Fibroblast of mammary gland (primary cell): ENCODE results near the gene ZGPAT.

Source experiments
- DNase-seq: peaks from one replicate; pipeline ENCODE4 v3.0.0-alpha.2; 2010; ENCODE audit warnings: low read depth
- H3K4me3 ChIP-seq: 2 replicates; pipeline ENCODE4 v1.5.1; 2011; ENCODE audit warnings: low read depth, mild to moderate bottlenecking, low read length, moderate library complexity; ENCODE audit not compliant: control insufficient read depth
- TF ChIP-seq, protein P1 (sequence below): conservative IDR thresholded peaks from 2 replicates; pipeline ENCODE4 v1.5.1; 2011; ENCODE audit warnings: low read depth, low read length, inconsistent platforms; ENCODE audit not compliant: control insufficient read depth, insufficient read depth

ZGPAT gene

DNA sequence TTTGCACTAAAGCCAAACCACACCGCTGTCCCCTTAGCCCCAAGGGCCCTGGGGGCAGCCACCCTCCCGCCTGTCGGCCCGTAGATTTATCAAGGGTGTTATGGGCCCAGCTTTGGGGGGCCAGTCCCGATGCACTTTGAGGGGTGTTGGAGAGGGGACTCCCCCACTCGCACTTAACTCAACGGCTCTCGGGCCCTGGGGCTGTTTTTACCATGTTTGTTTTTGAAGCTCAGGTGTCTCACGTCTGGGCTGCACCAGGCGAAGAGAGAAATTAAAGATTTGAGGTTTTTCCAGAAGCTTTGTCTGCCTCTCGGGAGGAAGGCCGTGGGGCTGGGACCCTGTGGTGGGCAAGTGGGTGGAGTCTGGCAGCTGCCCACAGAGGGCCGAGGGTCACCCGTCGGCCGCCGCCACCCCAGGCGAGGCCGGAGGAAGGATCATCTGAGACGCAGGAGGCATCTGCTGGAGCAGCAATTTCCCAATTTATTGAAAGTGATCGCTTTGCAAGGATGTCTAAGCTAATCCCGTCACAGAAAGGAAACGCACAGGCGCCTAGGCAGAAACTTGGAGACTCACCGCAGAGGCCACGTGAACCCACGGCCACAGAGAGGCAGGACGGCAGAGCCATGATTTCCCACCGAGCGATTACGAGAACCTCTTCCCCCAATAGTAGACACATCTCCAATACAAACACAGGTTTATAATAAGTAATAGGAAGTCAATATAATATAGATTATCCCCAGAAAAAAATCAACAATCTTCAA is 35.6 kb downstream of the ZGPAT start:
- TF ChIP-seq, protein P1, sequence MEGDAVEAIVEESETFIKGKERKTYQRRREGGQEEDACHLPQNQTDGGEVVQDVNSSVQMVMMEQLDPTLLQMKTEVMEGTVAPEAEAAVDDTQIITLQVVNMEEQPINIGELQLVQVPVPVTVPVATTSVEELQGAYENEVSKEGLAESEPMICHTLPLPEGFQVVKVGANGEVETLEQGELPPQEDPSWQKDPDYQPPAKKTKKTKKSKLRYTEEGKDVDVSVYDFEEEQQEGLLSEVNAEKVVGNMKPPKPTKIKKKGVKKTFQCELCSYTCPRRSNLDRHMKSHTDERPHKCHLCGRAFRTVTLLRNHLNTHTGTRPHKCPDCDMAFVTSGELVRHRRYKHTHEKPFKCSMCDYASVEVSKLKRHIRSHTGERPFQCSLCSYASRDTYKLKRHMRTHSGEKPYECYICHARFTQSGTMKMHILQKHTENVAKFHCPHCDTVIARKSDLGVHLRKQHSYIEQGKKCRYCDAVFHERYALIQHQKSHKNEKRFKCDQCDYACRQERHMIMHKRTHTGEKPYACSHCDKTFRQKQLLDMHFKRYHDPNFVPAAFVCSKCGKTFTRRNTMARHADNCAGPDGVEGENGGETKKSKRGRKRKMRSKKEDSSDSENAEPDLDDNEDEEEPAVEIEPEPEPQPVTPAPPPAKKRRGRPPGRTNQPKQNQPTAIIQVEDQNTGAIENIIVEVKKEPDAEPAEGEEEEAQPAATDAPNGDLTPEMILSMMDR: no peak
- no peak for DNase-seq

DNA sequence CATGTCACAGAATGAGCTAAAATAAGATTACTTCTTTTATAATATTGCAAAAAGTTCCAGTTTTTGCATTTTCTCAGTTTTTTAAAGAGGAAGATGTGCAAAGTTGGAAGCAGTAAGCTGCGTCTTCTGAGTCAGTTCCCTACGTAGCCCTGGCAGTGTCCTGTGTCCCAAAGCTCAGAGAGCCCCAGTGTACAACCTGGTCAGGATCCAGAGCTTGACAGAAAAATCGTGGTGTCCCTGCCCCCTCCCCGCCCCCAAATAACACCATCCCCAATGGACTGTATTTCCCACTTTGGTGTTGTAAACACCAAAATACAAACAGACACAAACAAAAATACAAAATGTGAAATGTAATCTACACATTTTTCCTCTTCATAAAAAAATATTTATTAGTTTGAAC is 36.3 kb downstream of the ZGPAT start:
- DNase-seq: no peak
- TF ChIP-seq, protein P1: no peak
- no peak overlapping the region for H3K4me3 ChIP-seq

More for the DNA sequence above, 35.6 kb downstream of the ZGPAT start:
- no peak overlapping the region for H3K4me3 ChIP-seq

DNA sequence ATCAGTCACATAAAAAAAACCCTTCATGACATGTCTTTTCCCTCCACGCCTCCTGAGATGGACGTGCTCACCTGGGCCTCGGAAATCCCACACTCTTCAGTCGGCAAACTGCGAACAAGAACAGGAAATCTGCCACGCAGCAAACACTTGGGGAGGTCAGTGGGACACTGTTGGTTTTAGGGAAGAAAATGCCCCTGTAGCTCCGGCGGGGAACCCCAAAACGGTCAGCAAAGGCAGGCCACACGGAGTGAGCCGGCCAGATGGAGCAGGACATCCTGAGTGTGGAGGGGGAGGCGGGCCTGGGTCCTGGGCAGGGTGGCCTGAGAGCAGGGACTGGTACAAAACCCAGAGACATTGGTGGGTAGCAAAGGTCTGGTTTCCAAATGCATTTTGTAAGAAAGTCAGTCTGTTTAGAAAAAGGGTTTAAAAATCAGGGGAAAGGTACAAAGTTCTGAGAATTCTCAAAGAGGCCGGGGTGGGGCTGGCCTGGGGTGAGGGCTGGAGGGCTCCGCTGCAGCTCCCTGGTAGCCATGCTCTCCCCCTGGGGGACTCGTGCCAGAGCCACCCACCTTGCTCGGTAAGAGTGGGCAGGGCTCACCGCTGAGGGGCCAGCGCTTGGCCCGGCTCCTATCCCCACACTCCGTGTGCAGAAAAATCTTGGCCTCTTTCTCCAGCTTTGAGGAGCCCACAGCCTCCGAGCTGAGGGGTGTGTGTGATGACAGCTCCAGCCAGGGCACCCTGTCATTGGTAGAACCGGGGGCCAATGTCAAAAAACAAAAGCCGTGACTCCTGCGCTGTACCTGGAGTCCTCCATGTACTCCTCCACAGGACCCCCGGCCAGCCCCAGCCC is 37.0 kb downstream of the ZGPAT start:
- TF ChIP-seq, protein P1: no peak
- H3K4me3 ChIP-seq: no peak overlapping the region
- no peak for DNase-seq

DNA sequence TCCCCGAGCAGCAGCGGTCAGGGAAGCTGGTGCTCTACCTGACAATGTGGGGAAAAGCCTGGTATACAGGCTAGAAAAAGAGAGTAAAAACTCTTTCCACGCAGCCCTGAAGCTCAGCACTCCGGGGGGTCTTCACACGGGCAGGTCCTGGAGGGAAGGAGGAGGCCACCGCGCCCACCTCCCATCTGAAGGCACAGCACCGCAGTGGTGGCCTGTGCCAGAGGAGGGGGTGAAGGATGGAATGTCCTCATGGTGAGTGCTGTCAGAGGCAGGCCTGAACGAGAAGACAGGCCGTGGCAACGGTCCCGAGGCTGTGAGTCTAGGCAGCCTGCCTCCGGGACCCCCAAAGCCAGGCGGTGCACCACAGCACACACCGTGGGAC is 37.6 kb downstream of the ZGPAT start:
- DNase-seq: no peak
- no peak overlapping the region for H3K4me3 ChIP-seq
- TF ChIP-seq, protein P1: no peak

DNA sequence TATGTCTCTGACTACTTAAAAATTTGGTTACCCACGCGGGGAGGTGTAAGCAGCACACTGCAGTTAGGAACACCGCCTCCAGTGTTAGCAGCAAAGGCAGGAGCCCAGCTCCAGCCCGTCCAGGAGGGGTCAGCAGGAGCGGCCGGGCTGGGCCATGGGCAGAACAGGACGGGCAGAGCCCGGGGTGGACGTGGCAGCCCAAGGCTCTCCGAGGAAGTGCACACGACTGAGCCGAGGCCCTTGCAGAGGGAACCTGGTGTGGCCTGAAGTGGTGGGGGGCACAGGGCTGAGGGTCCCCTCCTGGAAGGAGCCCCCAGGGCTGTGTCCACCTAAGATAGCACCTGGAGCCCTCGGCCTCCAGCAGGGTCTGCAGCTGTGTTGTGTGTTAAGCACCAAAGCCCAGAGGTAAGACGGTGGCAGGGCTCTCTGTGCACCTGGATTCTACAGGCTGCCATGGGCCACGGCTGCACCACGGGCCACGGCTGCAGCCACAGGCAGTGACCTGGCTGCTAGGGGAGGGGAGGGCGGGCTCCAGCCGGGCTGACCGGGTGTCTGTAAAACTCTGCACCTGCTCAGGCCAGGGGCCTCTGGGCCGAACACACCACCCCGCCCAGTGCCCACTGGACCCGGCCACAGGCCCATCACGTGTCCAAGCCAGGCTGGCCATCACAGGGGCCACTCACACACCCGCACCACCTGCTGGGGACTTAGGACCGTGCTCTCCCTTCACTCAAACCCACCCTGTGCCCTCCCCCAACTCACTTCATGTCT is 38.3 kb downstream of the ZGPAT start:
- TF ChIP-seq, protein P1: no peak
- no peak overlapping the region for H3K4me3 ChIP-seq
- no peak for DNase-seq

DNA sequence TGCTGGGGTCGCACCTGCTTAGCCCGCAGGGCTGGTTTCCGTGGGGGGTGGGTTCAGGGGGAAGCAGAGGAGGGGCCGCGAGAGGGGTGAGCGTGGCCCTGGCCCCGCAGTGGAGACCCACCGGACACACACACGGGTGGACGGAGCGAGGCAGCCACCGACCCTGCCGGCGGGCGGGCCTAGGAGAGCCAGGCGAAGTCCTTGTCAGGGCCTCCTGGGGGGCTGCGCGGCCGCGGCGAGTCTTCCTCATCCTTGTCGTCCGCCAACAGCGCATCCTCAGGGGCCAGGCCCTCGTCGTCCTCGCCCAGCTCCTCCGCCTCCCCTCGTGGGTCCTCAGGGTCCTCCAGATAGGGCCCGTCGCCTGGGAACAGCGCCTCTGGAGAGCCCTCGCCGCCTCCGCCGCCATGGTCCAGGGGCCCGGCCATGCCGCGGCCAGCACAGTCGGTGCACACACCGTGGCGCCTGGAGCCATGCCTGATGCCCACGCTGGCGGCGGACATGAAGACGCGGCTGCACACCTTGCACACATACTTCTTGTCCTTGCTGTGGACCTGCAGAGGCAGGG is 39.0 kb downstream of the ZGPAT start:
- TF ChIP-seq, protein P1: no peak
- no peak for DNase-seq
- no peak overlapping the region for H3K4me3 ChIP-seq
